ENCODE measurements around the gene CTNNBIP1. TPM values are rescaled to one million over a fixed set of nuclear protein-coding genes. Genes with fewer than 3 reads are reported as not detected.

The CTNNBIP1 gene
- total RNA-seq, 1 experiment from 2014 or later, result 44.4 TPM

DNA sequence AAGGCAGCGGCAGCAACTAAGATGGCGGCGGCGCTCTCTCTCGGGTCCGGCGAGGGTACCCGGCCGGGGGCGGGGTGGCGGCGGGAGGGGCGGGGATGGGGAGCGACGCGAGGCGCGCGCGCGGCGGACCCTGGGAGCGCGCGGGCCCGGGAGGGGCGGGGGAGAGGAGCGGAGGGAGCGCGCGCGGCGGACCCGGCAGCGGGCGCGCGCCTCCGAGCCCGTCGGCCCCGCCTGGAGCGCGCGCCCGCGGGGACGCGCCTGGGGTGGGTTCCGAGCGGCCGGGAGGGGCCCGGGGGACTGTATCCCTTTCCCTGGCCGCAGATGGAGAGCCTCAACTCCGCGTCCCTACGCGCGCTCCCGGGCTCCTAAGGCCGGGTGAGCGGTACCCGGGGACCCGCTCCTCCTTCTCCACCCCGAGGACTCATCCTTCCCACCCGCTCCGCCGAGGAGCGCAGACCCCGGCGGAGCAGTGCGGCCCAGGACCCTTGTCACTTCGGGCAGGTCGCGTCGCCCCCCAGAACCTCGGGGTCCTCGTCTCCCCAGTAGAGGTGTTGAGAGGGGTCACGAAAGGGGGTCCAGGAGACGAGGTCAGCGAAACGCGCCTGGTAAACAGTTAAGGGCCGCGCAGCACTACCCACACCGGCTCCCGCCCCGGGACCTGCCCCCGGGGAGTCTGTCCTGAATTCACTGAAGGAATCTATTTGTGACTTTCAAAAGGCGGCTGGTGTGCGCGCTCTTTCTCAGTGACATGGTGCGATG lies 85.9 kb downstream of the CTNNBIP1 start, which contains the start of gene CLSTN1:
TSS of gene CLSTN1 (minus strand) at position 23 of the 759 bp plus-strand sequence. CDS start 232 bp downstream, outside the sequence.
- peak within 1 kb of the TSS; percentile 29 for H2BK12ac ChIP-seq (ENCODE audit: insufficient read length, low read depth, low read length)
- H2AK5ac ChIP-seq (ENCODE audit: insufficient read length, low read length), result no peak within 1 kb of the TSS
- H2BK5ac ChIP-seq (ENCODE audit: insufficient read length, low read length), result no peak within 1 kb of the TSS
- H3K4me3 Mint-ChIP-seq, result peak within 1 kb of the TSS; percentile 94 to 97
- no CpG with 5 or more reads among the region's 93 CpGs for WGBS (ENCODE audit: extremely low coverage, insufficient read length, low lambda C conversion rate)
- H2BK20ac ChIP-seq (ENCODE audit: low read depth, low read length, poor library complexity, severe bottlenecking), result no peak within 1 kb of the TSS
- H3K4ac ChIP-seq (ENCODE audit: low read depth, low read length), result no peak within 1 kb of the TSS
- no peak within 1 kb of the TSS for H3K23ac ChIP-seq (ENCODE audit: insufficient read length, low read depth, low read length)
- H3K56ac ChIP-seq (ENCODE audit: insufficient read length, low read depth, low read length), result no peak within 1 kb of the TSS
- peak within 1 kb of the TSS; percentile 47 to 82 (median 64); a peak in 4 of 7 replicates for H3K27ac Mint-ChIP-seq
- H4K20me1 ChIP-seq (ENCODE audit: control insufficient read depth, insufficient read depth, insufficient read length), result no peaks in the 10 kb centered on the region
- peak within 1 kb of the TSS; percentile 57 for H3K18ac ChIP-seq (ENCODE audit: insufficient read length, low read depth, low read length)
- peaks cover 0 to 3% (median 3%) of the 10 kb centered on the region in 3 experiments; a peak in 5 of 7 replicates for H3K36me3 Mint-ChIP-seq (ENCODE audit: insufficient read depth in 1 of 3, low read depth in 3 of 3)
- peaks cover 6% of the 10 kb centered on the region; the same call in 1 of the 2 replicates for H3K27me3 ChIP-seq (ENCODE audit: insufficient read depth, low read length)
- peaks cover 17% of the 10 kb centered on the region; the same call in 1 of the 2 replicates for H3K79me2 ChIP-seq (ENCODE audit: insufficient read depth, low read length)
- no peak within 1 kb of the TSS for H2BK120ac ChIP-seq (ENCODE audit: low read depth, low read length, poor library complexity, severe bottlenecking)
- H3K79me1 ChIP-seq (ENCODE audit: insufficient read depth, low read depth, low read length, poor library complexity, severe bottlenecking), result no peaks in the 10 kb centered on the region
- peaks cover 18% of the 10 kb centered on the region for H3K23me2 ChIP-seq (ENCODE audit: insufficient read length, low read depth, low read length, poor library complexity, severe bottlenecking)
- H3K9me3 Mint-ChIP-seq, result no peaks in the 10 kb centered on the region; a peak in 2 of 5 replicates
- H4K5ac ChIP-seq (ENCODE audit: insufficient read length, low read depth, low read length), result no peak within 1 kb of the TSS
- no peak within 1 kb of the TSS for H2AFZ ChIP-seq (ENCODE audit: low read length)
- H4K91ac ChIP-seq (ENCODE audit: insufficient read length, low read depth, low read length), result no peak within 1 kb of the TSS
- peak; percentile 92 for DNase-seq
- H3K14ac ChIP-seq (ENCODE audit: insufficient read depth, low read length), result peak within 1 kb of the TSS; percentile 90
- peaks cover 39% of the 10 kb centered on the region for H3K27me3 Mint-ChIP-seq (ENCODE audit: low read depth)
- H3K4me2 ChIP-seq (ENCODE audit: insufficient read depth, insufficient read length, low read length), result peak within 1 kb of the TSS; percentile 92
- H3K9me3 ChIP-seq (ENCODE audit: control insufficient read depth, low read depth, low read length), result no peaks in the 10 kb centered on the region
- H2BK15ac ChIP-seq (ENCODE audit: low read depth, low read length), result no peak within 1 kb of the TSS
- peaks cover 5% of the 10 kb centered on the region; the same call in 1 of the 2 replicates for H3K4me1 ChIP-seq (ENCODE audit: insufficient read depth, low read length)
- TF ChIP-seq, protein P1, sequence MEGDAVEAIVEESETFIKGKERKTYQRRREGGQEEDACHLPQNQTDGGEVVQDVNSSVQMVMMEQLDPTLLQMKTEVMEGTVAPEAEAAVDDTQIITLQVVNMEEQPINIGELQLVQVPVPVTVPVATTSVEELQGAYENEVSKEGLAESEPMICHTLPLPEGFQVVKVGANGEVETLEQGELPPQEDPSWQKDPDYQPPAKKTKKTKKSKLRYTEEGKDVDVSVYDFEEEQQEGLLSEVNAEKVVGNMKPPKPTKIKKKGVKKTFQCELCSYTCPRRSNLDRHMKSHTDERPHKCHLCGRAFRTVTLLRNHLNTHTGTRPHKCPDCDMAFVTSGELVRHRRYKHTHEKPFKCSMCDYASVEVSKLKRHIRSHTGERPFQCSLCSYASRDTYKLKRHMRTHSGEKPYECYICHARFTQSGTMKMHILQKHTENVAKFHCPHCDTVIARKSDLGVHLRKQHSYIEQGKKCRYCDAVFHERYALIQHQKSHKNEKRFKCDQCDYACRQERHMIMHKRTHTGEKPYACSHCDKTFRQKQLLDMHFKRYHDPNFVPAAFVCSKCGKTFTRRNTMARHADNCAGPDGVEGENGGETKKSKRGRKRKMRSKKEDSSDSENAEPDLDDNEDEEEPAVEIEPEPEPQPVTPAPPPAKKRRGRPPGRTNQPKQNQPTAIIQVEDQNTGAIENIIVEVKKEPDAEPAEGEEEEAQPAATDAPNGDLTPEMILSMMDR (conservative IDR thresholded peaks at IDR 0.05), result no peak
- no peak within 1 kb of the TSS for H4K8ac ChIP-seq (replicated peaks; ENCODE audit: insufficient read length, low read depth, low read length)
- no peak within 1 kb of the TSS for H3T11ph ChIP-seq (ENCODE audit: low read length)
- H3K9ac ChIP-seq (ENCODE audit: extremely low read depth, insufficient read length, low read length), result peak within 1 kb of the TSS; percentile 77
- peaks cover 39 to 45% of the 10 kb centered on the region in 2 experiments for H3K4me1 Mint-ChIP-seq
- no peak within 1 kb of the TSS for H3K27ac ChIP-seq (ENCODE audit: insufficient read length, low read depth, low read length)
